ENCODE data around the gene TEX101.

The TEX101 gene

GRCh38 chr19:43412441-43412840 lies 2.2 kb upstream of the TEX101 start:
- no peak overlapping the region for H3K4me3 ChIP-seq (replicated peaks; ENCODE audit: low read depth, low read length)
- no peak for TF ChIP-seq CTCF (IDR thresholded peaks at IDR 0.05; ENCODE audit: low read length, missing control alignments)
- DNase-seq (ENCODE audit: low read depth) = no peak

GRCh38 chr19:43416951-43417623 lies 2.4 kb downstream of the TEX101 start:
- no peak overlapping the region for H3K4me3 ChIP-seq (replicated peaks; ENCODE audit: low read depth, low read length)
- no peak for DNase-seq (ENCODE audit: low read depth)
- no peak for TF ChIP-seq CTCF (IDR thresholded peaks at IDR 0.05; ENCODE audit: low read length, missing control alignments)

DNA sequence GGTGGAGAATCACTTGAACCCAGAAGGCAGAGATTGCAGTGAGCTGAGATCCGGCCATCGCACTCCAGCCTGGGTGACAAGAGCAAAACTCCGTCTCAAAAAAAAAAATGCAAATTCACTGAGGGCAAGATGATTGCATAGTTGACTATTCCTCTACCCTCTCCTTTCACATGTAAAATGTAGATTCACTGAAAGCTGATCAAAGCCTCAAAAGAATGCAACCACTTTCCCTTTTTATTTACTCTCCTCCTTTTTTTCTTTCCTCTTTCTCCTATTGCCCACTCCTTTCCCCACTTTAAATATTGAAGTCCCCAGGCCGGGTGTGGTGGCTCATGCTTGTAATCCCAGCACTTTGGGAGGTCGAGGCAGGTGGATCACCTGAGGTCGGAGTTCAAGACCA lies 6.3 kb downstream of the TEX101 start:
- TF ChIP-seq CTCF (IDR thresholded peaks at IDR 0.05; ENCODE audit: low read length, missing control alignments) = no peak

GRCh38 chr19:43422000-43422688 lies 7.5 kb downstream of the TEX101 start:
- no peak overlapping the region for H3K4me3 ChIP-seq (replicated peaks; ENCODE audit: low read depth, low read length)
- no peak for TF ChIP-seq CTCF (IDR thresholded peaks at IDR 0.05; ENCODE audit: low read length, missing control alignments)
- no peak for DNase-seq (ENCODE audit: low read depth)

More for the DNA sequence above, 6.3 kb downstream of the TEX101 start:
- no peak overlapping the region for H3K4me3 ChIP-seq (replicated peaks; ENCODE audit: low read depth, low read length)
- no peak for DNase-seq (ENCODE audit: low read depth)

DNA sequence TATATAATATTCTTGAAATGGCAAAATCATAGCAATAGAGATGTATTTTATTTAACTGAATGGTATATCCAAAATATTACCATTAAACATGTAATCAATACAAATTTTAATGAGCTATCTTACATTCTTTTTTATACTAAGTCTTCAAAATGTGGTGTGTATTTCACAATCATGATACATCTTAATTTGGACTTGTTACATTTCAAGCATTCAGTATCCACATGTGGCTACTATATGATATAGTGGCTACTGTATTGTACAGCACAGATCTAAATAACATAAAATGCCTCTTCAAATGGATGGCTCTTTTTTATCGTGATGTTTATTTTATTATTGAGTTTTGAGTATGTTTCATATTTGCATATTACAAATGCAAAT lies 8.0 kb downstream of the TEX101 start:
- no peak for DNase-seq (ENCODE audit: low read depth)
- H3K4me3 ChIP-seq (replicated peaks; ENCODE audit: low read depth, low read length) = no peak overlapping the region
- no peak for TF ChIP-seq CTCF (IDR thresholded peaks at IDR 0.05; ENCODE audit: low read length, missing control alignments)

- no peak for TF ChIP-seq CTCF (IDR thresholded peaks at IDR 0.05; ENCODE audit: low read length, missing control alignments)
- DNase-seq (ENCODE audit: low read depth) = no peak
- H3K4me3 ChIP-seq (replicated peaks; ENCODE audit: low read depth, low read length) = no peak overlapping the region
Measured at GRCh38 chr19:43423779-43424178, 9.1 kb downstream of the TEX101 start.
